ENCODE data around the gene ZEB2.

DNA sequence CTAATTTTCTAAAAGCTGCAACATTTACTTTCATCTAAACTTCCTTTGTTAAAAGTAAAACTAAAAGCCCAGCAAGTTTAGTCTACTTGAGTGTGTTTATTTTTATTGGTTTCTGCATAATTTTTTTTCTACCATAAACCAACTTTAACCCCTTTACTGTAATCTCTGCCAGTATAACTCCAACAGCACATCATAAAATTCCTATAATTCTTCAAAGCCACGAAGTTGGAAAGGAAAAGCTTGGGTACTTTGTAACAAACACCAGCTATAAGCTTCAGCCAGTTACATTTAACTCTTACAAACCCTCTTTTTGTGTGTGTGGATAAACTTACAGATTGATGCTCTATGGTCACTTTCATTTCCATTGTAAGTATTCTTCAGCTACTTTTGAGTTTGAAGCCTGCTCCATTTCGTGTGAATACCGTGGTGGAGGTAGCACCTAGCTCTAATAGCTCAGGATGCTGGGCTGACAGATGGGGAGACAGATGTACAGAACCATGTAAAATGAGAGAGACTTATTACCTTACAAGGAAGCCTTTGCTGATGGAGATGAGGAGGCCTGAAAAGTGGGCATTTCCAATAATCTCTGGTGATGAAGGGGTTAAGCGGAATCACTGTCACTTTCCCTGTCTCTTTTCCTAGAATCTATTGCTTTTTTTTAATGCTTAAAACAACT lies 42.5 kb downstream of the ZEB2 start:
- TF ChIP-seq CTCF (IDR thresholded peaks at IDR 0.05; ENCODE audit: extremely low read depth in 1 of 2, insufficient read depth in 1 of 2, low read depth in 1 of 2, low read length in 2 of 2) (no peak), POLR2AphosphoS5 (IDR thresholded peaks at IDR 0.05; ENCODE audit: insufficient read depth, low read depth, low read length) (no peak), EZH2 (IDR thresholded peaks at IDR 0.05; ENCODE audit: borderline replicate concordance, low read depth, low read length, severe bottlenecking) (no peak), POLR2A (IDR thresholded peaks at IDR 0.05; ENCODE audit: low read depth, low read length) (no peak), GATA2 (IDR thresholded peaks at IDR 0.05; ENCODE audit: insufficient read depth, insufficient read length, low read depth, low read length) (no peak), FOS (IDR thresholded peaks at IDR 0.05; ENCODE audit: borderline replicate concordance, insufficient read depth, low read length) (no peak), MAX (IDR thresholded peaks at IDR 0.05; ENCODE audit: insufficient read depth, insufficient read length) (no peak), JUN (IDR thresholded peaks at IDR 0.05; ENCODE audit: borderline replicate concordance, insufficient read depth, insufficient read length, low read depth) (no peak), MYC (IDR thresholded peaks at IDR 0.05; ENCODE audit: low read depth, low read length) (no peak)

Data from endothelial cell of umbilical vein (primary cell).